22Rv1 (cell line): Measurements from ENCODE around the gene CNTNAP4.

Experiments
- ZFX ChIP-seq: fragments of 450-650 bp; IDR thresholded peaks from 2 replicates; pipeline ENCODE4 v1.6.1; 2017; ENCODE audit warnings: antibody characterized with exemption, borderline replicate concordance
- TF ChIP-seq, protein P1 (sequence below): fragments of 450-650 bp; IDR thresholded peaks from 2 replicates; pipeline ENCODE4 v1.5.1; 2017; ENCODE audit warnings: mild to moderate bottlenecking

DNA sequence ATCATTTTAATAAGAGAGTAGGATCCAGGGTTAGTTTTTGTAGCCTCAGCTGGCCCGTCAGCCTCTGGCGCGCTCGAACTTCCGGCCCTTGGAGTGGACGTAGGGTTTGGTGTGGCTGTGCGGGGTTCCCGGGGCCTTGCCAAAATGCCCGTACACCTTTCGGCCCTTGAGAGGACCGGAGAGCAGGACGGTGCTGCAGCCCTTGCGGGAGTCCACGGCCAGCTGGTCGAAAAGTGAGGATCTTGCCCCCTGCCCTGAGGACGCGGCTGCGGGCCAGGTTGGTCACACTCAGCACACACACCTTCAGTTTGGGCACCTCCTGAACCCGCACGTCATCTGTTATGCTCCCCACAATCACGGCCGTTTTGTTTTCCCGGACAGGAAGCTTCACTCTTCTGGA is 42.2 kb upstream of the CNTNAP4 start:
- TF ChIP-seq, protein P1, sequence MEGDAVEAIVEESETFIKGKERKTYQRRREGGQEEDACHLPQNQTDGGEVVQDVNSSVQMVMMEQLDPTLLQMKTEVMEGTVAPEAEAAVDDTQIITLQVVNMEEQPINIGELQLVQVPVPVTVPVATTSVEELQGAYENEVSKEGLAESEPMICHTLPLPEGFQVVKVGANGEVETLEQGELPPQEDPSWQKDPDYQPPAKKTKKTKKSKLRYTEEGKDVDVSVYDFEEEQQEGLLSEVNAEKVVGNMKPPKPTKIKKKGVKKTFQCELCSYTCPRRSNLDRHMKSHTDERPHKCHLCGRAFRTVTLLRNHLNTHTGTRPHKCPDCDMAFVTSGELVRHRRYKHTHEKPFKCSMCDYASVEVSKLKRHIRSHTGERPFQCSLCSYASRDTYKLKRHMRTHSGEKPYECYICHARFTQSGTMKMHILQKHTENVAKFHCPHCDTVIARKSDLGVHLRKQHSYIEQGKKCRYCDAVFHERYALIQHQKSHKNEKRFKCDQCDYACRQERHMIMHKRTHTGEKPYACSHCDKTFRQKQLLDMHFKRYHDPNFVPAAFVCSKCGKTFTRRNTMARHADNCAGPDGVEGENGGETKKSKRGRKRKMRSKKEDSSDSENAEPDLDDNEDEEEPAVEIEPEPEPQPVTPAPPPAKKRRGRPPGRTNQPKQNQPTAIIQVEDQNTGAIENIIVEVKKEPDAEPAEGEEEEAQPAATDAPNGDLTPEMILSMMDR: no peak
- no peak for TF ChIP-seq ZFX
